ENCODE data around the gene JAM3.

- TF ChIP-seq POLR2A (IDR thresholded peaks at IDR 0.05; ENCODE audit: low read depth) (no peak), CTCF (IDR thresholded peaks at IDR 0.05) (peak; percentile 91 to 97 (median 95)), POLR2AphosphoS5 (IDR thresholded peaks at IDR 0.05) (peak in 1 of 2 donors; percentile 64)
Measured at GRCh38 chr11:134050541-134051383, 18.1 kb upstream of the JAM3 start.

Data from esophagus muscularis mucosa (tissue), 3 donors.